Erythroblast (primary cell): ENCODE data around the gene ADPRHL1.
"Not testable (repeated sequence)": the region's sequence is repeated elsewhere in the genome, so short reads cannot be mapped to it uniquely, and the experiment has no call there.

Source experiments
- DNase-seq, 2 experiments: peaks; one replicate each; lab custom pipeline; 2025; lab: John Stamatoyannopoulos, UW
- GATA1 ChIP-seq: IDR thresholded peaks from 2 replicates; pipeline ENCODE4 v1.6.1; 2011; ENCODE audit warnings: low read depth, mild to moderate bottlenecking, control low read depth, low read length, moderate library complexity
- POLR2A ChIP-seq: IDR thresholded peaks from 2 replicates; pipeline ENCODE4 v1.6.1; 2011; ENCODE audit warnings: mild to moderate bottlenecking, low read length

ADPRHL1 gene

GRCh38 chr13:113458253-113459065, 5.2 kb upstream of the ADPRHL1 start:
- TF ChIP-seq POLR2A (no peak), GATA1 (no peak)
- peak; percentile 24 to 36 for DNase-seq

DNA sequence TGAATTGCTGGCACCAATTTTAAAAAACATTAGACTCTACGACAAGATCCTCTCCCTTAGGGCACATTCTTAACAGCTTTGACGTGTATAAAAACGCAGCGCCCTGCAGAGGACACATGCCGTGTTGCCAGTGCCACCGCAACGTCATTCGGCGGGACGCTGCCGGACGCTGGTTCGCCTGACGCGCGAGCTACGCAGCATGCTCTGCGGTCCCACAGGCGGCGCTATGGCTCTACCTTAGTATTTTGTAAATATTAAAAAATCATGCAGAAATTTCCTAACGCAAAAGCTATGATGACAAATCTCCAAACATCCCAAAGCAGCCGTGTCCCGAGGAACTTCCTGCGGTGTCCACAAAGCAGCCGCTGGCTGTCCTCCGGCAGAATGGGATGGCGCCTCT, 4.2 kb upstream of the ADPRHL1 start:
- DNase-seq: no peak

DNA sequence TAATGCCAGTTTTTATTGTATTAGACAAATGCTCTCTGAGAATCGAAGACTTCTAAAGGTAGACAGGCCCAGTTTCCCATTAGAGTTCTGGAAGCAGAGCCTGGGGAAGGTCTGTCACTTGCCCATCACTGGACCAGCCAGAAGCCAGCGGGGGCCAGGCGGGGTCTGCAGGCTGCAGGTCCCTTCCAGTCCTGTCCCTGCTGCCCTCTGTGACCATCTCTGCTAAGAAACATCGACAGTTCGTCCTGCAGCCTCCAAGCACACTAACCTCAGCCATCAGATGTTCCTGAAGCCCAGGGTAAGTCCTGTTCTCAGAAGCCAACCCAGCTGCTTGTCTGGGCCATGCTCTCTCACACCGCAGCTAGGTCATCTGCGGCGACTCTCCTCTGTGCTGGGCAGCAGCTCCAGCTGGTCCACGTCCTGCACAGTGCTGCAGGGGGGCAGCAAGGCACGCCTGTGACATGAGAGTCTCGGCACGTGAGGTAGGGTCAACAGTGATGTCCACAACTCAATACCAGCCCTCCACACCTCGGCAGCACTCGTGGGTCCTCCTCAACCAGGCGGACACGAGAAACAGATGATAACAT, 2.9 kb upstream of the ADPRHL1 start:
- TF ChIP-seq GATA1 (no peak), POLR2A (no peak)
- no peak for DNase-seq

More for the DNA sequence above, 4.2 kb upstream of the ADPRHL1 start:
- TF ChIP-seq POLR2A (no peak), GATA1 (no peak)

GRCh38 chr13:113455384-113455783, 2.1 kb upstream of the ADPRHL1 start:
- TF ChIP-seq GATA1 (no peak), POLR2A (no peak)
- DNase-seq: no peak

DNA sequence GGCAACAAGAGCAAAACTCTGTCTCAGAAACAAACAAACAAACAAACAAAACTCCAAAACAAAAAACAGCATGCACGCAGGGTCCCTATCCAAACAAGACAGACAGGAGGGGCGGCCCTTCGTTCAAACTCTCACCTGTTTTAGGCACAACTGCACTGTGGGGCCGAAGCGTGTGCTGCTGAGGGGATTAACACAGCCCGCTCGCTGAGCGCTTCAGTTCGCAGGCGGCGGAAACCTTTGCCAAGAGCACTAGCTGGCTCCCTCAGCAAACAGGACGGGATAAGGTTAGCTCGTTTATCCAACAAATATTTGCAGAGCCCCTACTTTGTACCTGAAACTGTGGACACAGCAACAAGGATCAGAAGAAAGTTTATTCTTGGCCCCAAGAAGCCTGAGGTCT, 1.6 kb upstream of the ADPRHL1 start:
- no peak for DNase-seq
- no peak for TF ChIP-seq GATA1
- TF ChIP-seq POLR2A: no peak

DNA sequence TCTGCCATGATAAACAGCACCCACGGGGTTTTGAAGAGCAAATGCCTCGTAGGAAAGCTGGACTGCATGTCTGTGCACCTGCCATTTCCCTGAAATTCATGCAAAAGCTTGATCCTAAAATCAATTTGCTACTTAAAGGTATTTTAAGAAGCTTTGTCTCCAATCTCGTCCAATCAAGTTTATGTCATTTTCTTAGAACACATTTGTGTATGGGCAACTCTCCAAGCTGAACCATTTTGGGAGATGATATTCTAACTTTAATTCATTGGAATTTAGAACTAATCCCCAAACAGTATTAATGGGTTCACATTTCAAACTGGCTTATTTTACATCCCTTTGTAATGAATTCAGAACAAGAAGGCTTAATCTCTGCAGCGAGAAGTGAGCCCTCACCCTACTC, 822 bp downstream of the ADPRHL1 start:
- no peak for DNase-seq
- TF ChIP-seq GATA1 (no peak), POLR2A (no peak)

GRCh38 chr13:113451951-113452421, 1.3 kb downstream of the ADPRHL1 start:
- DNase-seq: no peak
- TF ChIP-seq GATA1 (no peak), POLR2A (no peak)

DNA sequence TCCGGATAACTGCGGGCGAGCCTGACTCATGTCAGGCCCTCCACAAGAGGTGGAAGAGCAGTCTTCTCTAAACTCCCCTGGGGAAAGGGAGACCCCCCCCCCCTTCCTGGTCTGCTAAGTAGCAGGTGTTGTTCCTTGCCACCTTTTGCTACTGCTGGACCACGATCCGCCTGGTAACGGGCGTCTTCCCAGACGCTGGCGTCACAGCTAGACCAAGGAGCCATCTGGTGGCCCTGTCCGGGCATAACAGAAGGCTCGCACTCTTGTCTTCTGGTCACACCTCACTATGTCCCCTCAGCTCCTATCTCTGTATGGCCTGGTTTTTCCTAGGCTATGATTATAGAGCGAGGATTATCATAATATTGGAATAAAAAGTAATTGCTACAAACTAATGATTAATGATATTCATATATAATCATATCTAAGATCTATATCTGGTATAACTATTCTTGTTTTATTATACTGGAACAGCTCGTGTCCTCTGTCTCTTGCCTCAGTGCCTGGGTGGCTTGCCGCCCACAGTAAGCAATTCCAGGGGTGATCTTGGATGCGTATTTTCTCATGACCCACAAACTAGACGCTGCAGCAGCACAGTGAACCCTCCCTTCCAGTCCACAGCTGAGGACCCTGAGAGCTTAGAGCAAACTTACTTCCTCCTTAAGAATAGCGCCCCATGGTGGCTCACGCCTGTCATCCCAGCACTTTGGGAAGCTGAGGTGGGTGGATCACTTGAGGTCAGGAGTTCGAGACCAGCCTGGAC, 2.2 kb downstream of the ADPRHL1 start:
- DNase-seq: peak; percentile 8 to 18

GRCh38 chr13:113450348-113450744, 2.9 kb downstream of the ADPRHL1 start:
- not testable (repeated sequence) for DNase-seq

GRCh38 chr13:113449693-113450347, 3.5 kb downstream of the ADPRHL1 start:
- no peak for DNase-seq
- TF ChIP-seq GATA1 (no peak), POLR2A (no peak)

DNA sequence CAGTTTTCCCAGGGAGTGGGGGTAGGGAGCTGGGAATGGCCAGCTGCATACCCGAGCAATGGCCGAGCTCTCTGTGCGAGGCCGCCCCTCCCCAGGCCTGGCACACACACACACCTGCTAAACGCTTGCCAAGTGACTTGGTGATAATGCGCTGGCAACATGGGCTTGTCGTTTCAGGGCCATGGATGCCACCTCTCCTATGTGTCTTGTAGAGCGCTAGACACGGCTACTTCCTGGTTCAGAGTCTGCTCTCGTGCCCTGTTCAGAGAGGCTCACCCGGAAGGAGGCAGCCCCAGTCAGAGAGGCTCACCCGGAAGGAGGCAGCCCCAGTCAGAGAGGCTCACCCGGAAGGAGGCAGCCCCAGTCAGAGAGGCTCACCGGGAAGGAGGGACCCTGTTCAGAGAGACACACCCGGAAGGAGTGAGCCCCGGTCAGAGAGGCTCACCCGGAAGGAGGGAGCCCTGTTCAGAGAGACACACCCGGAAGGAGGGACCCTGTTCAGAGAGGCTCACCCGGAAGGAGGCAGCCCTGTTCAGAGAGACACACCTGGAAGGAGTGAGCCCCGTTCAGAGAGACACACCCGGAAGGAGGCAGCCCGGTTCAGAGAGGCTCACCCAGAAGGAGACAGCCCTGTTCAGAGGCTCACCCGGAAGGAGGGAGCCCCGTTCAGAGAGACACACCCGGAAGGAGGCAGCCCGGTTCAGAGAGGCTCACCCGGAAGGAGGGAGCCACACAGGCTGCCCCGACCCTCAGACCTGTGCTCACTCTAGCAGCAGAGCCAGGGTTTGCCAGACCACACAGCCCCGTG, 4.2 kb downstream of the ADPRHL1 start:
- DNase-seq: peak; percentile 35 to 59
- no peak for TF ChIP-seq POLR2A
- TF ChIP-seq GATA1: no peak

GRCh38 chr13:113448545-113448884, 4.8 kb downstream of the ADPRHL1 start:
- TF ChIP-seq GATA1: no peak
- no peak for TF ChIP-seq POLR2A
- DNase-seq: no peak

- TF ChIP-seq GATA1: no peak
- no peak for TF ChIP-seq POLR2A
- DNase-seq: no peak
Observed at GRCh38 chr13:113447596-113447995, 5.7 kb downstream of the ADPRHL1 start.
